GM20431 (cell line): ENCODE data around the gene TCEA2.

Source experiments
- in situ Hi-C: fragments of 300-500 bp; cut with MseI, MboI; formaldehyde crosslinking; loops from one replicate; pipeline ENCODE4 v1.15.0; 2020; ENCODE audit warnings: low sequenced_read_pairs; ENCODE audit not compliant: unreplicated experiment

The TCEA2 gene

DNA sequence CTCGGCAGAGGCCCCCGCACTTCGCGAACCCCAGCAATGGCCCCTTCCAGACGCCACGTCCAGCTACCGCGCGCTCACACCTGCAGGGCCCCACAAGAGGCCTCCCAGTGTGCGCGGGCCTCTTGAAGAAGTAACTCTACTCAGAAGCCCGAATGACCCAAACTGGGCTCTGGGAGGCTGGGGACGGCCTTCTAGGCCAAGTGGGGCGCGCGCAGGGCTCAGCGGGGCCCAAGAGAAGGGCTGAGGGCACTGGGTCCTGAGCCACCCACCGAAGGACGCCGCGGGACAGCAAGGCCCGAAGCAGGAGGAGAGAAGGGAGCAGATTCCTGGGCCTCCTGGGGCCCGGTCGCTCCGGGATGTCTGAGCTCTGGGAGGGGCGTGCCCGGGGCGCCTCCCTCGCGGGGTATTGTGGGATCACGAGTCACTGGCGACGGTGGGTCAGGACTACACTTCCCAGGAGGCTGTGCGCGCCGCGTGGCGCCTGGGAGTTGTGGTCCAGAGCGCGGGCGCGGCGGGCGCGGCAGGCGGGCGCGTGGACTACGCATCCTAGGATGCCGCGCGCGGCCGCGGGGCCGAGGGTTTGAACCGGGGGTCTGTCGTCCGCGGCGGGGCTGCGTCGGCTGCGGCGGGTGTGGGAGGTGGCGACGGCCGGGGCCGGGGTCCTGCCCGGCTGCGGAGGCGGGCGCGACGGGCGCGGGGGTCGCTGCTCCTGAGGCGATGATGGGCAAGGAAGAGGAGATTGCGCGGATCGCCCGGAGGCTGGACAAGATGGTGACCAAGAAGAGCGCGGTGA is at the start of gene TCEA2:
TCEA2 (plus strand) TSS at position 603 of the 793 bp plus-strand sequence; CDS start at position 718, 115 bp downstream.
- in situ Hi-C loops = no loop called here

DNA sequence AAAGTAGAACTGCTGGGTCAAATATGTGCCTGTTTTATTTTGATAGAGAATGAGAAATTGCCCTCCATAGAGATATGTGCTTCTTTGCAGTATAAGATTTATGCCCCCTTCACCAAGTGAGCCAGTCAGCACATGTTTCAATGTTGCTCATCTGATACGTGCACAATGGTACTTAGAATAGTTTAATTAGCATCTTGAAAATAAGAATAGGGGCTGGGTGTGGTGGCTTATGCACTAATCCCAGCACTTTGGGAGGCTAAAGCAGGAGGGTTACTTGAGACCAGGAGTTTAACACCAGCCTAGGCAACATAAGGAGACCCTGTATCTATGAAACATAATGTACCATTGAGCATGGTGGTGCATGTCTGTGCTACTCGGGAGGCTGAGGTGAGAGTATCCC is 47.4 kb upstream of the TCEA2 start:
- in situ Hi-C loops = no loop called here

DNA sequence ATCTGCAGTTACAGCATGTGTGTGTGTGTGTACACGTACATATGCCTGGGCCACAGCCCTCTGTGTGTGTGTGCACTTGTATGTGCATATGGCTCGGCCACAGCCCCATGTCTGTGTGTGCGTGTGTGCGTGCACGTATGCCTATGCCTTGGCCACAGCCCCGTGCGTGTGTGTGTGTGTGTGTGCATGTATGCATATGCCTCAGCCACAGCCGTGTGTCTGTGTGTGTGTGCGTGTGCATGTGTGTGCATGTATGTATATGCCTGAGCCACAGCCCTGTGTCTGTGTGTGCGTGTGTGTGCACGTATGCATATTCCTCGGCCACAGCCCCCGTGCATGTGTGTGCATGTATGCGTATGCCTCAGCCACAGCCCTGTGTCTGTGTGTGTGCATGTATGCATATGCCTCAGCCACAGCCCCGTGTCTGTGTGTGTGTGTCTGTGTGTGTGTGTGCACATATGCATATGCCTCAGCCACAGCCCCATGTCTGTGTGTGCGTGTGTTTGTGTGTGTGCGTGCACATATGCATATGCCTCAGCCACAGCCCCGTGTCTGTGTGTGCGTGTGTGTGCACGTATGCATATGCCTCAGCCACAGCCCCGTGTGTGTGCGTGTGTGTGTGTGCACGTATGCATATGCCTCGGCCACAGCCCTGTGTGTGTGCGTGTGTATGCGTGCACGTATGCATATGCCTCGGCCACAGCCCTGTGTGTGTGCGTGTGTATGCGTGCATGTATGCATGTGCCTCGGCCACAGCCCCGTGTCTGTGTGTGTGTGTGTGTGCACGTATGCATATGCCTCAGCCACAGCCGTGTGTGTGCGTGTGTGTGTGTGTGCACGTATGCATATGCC is 41.6 kb upstream of the TCEA2 start:
- in situ Hi-C loops = no loop called here

DNA sequence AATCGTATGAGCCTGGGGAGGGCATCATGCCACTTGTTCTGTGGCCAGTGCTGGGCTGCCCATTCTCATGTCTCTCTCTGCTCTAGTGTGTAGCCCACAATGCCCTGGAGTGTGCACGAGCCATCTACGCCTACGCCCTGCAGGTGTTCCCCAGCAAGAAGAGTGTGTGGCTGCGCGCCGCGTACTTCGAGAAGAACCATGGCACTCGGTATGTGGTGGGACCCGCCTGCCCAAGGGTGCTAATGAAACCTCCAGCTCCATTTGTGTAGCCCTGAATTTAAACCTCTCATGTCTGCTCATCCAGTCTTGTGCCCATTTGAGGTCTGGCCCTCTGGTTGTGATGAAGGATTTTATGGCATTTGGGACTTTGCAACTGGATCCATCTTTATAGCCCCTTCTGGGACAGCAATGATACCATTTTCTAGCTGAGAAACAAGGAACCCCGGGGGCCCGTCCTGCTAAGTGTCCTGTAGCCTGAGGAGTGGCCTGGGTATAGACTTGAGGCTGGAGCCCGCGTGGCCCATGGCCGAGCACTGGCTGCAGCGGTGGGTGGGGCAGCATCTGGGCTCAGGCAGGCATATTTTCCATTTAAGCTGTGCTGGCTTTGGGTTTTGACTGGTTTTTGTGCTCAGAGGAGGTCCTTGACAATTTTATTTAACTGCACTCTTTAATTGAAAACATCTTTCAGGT is 40.2 kb upstream of the TCEA2 start:
- in situ Hi-C loops = no loop called here

DNA sequence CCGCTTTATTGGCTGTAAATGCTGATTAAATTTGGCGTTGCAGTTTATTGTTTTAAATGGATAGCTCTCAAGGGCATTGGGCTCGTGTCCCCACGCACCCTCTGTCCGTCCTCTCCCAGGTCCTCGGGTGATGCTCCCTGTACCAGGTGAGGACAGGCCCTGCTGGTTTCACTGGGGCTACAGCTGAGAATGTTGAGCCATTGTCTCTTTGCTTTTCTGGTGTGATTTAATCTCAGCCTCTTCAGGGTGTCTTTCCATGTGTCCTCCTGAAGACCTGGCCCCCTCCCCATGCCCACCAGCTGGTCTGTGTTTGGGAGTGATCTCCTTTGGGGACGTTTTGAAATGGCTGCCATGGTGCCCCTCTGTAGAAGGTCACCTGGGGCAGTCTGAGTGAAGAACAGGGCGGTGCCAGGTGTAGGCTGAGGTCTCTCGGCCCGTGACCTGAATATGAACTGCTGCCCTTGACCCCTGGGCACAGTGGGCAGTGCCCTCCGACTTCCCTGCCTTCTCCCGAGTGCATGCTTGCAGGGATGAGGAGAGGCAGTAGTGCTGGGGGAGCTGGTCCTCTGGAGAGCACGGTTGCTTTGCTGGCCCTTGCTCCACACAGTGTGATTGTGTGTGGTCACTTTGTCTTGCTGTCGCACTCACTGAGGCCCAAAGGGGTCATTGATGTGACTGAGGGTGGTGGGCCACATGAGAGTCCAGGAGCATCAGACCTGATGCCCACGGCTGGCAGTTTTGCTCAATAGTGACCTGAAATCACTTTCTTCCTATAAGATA is 39.4 kb upstream of the TCEA2 start:
- in situ Hi-C loops = no loop called here

DNA sequence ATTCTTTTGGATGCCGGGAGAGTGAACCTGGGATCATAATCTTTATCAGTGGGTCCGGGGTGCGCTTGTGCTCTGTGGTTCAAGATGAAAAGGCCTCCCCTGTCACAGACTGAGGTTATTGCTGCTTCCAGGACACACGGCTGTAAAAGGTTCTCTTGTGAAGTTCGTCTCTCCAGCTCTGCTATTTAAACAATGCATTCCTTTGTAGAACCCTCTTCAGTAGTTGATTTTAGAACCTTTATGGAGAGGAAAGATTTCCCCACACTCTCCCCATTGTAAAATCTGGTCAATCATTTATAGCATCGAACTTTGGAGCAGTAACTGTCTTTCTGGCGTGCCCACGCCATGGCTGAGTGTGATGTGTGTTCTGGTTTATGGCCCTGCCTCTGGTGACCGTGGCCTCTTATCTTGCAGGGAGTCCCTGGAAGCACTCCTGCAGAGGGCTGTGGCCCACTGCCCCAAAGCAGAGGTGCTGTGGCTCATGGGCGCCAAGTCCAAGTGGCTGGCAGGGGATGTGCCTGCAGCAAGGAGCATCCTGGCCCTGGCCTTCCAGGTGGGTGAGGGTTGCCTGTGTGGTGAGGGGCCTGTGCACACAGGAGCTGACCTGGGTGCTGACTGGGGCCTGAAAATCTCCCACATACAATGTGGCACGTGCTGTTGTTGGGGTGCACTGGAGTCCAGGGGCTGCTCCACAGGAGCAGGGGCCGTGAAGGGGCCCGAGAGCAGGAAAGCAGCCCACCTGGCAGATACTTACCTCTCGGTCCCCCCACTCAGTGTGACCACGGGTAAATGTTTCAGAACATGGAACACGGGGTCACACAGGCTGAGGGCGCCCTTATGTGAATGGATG is 38.6 kb upstream of the TCEA2 start:
- in situ Hi-C loops = no loop called here

DNA sequence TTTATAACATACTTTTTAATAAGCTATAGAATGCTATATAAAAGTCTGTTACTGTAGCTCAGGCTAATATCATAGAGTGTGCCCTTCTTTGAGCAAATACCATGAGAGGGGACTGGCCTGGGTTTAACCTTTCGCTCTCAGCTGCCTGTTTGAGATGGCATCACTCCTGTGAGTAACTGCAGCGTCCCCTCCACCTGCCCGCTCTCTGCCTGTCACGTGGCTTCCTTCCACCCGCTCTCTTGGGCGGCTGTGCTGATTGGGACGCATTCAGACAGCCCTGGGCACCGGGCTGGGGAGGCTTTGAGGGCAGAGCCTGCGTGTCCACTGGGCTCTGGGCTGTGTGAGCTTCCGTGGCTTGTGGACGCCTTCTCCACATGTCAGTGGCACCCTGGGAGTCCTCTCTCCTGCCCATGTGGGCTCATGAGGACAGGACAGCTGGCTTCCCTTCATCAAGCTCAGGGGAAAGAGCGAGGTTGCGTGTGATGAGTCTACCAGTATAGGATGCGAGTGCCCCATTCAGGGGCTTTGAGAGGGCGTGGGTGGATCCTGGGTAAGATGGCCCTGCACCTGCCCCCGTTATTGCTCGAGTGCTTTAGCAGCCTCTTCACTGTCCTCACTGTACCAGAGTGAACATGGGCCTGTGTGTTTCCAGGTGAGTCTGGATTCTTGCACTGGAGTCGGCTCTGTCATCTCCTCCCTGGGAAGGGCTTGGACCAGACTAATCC is 37.7 kb upstream of the TCEA2 start:
- in situ Hi-C loops = no loop called here

DNA sequence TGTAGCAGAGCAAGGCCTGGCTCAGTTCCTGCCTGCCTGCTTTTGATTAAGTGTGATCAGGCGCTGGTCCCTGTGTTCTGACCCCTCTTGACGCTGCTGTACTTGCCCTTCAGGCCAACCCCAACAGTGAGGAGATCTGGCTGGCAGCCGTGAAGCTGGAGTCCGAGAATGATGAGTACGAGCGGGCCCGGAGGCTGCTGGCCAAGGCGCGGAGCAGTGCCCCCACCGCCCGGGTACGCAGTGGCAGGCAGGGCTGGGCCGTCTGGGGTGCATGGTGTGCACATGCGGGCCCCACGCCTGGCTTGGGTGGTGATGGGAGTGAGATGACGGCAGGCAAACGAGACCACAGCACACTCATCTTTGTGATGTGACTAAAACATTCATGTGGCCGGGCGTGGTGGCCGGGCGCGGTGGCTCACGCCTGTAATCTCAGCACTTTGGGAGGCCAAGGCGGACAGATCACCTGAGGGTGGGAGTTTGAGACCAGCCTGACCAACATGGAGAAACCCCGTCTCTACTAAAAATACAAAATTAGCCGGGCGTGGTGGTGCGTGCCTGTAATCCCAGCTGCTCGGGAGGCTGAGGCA is 37.1 kb upstream of the TCEA2 start:
- in situ Hi-C loops = no loop called here

DNA sequence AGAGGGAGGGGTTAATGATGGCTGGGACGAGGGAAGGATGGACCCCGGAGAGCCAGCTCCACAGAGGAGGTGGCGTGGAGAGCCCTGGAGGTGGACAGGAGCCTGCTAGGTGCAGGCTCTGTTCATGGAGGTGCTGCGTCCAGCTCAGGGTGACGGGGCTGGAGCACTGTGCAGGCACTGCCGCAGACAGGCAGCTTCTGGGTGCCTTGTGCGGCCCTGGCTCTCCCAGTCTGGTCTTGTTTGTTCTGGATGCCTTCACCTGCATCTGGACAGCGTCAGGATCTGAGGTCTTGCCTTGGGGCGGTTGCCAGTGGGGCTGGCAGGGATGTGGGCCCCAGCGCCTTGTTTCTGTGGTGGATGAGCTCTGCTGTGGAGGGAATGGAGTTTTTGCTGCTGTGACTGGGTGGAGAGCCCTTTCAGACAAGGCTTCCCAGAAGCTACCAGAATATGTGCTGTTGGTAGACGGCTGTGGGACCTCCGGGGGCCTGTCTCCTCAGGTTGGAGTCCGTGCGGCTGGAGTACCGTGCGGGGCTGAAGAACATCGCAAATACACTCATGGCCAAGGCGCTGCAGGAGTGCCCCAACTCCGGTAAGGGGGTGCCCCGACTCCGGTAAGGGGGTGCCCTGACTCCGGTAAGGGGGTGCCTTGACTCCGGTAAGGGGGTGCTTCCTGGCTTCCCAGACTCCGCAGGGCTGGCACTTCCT is 34.9 kb upstream of the TCEA2 start:
- in situ Hi-C loops = no loop called here

DNA sequence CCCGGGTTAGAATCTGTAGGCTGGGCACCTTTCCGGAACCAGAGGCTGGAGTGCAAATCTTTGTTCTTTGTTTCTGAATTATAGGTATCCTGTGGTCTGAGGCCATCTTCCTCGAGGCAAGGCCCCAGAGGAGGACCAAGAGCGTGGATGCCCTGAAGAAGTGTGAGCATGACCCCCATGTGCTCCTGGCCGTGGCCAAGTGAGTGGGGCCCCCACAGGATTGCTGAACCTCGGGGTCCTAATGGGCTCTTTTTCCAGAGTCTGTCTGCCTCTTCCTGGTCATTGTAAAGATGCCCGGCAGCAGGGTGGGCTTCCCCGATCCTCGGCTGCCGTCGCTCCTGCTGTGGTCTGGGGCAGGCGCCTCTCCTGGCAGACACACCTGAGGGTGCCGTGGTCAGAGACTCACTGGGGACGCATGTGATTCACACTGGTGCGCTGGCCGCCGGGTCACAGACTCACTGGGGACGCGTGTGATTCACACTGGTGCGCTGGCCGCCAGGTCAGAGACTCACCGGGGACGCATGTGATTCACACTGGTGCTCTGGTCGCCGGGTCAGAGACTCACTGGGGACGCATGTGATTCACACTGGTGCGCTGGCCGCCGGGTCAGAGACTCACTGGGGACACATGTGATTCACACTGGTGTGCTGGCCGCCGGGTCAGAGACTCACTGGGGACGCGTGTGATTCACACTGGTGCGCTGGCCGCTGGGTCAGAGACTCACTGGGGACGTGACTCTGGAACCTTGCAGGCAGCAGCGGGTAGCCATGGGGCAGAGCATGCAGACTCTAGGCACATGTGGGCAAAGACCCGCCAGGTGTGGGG is 33.5 kb upstream of the TCEA2 start:
- in situ Hi-C loops = no loop called here

DNA sequence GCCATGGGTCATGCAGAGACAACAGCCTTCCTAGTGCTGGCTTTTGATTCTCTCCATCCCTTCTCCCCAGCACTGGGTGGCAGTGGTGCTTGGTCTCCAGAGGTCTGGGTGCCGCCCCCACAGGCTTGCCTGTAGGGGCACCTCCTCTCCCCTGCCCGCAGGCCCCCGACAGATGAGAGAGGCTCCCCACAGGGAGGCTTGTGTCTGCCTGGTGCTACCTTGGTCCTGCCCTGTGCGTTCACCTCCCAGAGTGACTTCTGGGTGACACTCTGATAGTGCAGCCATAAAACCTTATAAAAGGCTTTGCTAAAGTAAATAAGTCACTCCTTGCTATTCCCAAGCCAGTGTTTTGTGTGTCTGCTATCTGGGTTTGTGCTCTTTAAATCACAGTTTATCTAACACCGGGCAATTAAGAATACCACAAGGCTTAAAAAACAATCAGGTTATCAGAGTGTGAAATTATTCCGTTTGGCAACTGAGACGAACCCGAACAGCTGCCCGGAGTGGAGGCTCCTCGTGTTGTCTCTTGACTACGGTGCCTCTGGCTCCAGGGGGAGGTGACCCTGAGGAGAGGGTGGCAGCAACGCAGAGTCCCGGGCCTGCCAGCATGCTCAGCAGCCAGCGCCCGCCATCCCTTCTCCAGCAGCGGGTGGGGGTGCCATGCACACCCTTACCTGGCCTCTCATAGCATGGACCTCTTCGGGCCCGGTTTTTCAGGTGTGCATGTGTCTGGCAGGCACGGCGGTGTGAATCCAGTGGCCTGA is 32.4 kb upstream of the TCEA2 start:
- in situ Hi-C loops = no loop called here

DNA sequence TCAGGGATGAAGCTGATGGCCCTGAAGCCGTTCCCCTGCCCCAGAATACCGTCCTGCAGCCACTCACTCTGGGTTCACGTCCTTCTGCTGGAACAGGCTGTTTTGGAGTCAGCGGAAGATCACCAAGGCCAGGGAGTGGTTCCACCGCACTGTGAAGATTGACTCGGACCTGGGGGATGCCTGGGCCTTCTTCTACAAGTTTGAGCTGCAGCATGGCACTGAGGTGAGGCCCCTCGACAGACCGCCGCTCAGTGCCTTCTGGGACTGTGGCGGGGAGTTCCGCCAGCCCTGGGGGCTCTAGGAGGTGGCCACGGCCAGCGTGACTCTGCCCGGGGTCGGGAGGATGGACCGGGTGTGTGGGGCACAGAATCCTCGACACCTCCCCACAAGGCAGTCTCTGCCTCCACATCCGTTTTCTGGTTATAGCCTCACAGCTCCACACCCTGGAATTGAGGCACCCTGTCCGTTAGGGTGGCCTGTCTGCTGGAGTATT is 31.1 kb upstream of the TCEA2 start:
- in situ Hi-C loops = no loop called here

DNA sequence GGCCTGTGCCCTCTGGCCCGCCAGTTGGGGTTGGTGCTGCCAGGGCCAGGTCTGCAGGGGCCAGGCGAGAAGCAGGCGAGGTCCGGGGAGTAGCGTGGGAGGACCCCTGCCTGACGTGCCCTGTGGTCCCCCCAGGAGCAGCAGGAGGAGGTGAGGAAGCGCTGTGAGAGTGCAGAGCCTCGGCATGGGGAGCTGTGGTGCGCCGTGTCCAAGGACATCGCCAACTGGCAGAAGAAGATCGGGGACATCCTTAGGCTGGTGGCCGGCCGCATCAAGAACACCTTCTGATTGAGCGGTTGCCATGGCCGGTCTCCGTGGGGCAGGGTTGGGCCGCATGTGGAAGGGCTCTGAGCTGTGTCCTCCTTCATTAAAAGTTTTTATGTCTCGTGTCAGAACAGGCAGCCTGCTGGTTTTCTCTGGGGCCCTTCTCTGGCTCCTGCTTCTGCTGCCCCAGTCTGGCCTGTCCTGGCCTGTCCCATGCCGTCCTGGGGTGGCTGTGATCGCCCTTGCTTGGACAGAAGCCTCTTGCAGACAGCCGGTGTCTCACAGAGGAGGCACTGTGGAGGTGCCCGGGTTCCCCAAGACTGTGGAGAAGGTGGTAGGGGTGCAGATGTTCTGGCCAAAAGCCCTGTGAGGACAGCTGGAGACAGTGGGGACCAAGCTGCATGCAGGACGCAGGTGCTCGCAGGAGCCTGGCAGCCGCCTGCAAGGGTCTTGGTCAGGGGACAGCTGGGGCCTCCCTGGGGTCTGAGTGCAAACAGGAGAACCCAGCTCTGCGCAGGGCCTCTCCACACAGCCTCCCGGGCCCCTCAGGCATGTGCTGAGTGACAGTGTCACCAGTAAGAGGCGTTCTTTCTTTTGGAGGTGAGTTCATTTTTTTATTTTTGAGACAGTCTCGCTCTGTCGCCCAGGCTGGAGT is 30.0 kb upstream of the TCEA2 start:
- in situ Hi-C loops = no loop called here

DNA sequence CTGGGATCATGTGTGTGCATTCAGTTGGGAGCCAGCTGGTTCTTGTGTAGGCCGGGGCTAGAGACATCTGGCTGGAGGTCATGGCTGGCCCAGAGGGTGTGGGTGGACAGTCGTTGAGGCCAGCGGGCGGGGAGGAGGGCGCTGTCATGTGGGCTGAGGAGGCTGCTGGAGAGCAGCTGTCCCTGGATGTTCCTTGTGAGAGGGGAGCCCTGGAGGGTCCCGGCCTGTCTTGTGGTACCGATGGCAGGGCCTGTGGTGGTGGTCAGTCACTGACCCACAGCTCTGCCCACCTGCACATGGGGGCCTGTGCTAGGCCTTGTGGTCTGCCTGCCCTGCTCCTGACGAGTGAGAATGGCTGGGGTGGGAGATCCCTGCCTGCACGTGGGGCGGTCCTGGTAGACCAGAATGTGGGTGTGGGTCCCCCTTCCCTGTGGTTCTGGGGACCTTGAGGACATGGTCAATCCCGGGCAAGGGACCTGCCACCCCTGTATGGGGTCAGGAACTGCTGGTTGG is 29.0 kb upstream of the TCEA2 start:
- in situ Hi-C loops = no loop called here
